HT-29 (cell line): ENCODE results near the gene LRRC53. TPM values are rescaled to one million over a fixed set of nuclear protein-coding genes. Genes with fewer than 3 reads are reported as not detected.
A peak's percentile ranks its signal among the peaks of the same experiment; 100 is the strongest.

Experiments used
- DNase-seq: peaks from one replicate; pipeline ENCODE4 v3.0.0-alpha.2; 2015; ENCODE audit warnings: low spot score
- total RNA-seq: library from RNA; depleted of rRNA; stranded (reverse); fragments of >200 nt; shearing (Covaris generic); gene quantifications from 2 replicates; pipeline ENCODE4 v1.2.3, GENCODE V29; 2014; rRNA removed

LRRC53 gene
- total RNA-seq = 0.05 TPM in 1 of 2 replicates, not detected in the other

- no peak for DNase-seq
Observed at GRCh38 chr1:74512170-74512915, at the start of gene LRRC53. Gene LRRC53 (minus strand): TSS chr1:74512611. CDS start chr1:74483349, 29,262 bp downstream.

DNA sequence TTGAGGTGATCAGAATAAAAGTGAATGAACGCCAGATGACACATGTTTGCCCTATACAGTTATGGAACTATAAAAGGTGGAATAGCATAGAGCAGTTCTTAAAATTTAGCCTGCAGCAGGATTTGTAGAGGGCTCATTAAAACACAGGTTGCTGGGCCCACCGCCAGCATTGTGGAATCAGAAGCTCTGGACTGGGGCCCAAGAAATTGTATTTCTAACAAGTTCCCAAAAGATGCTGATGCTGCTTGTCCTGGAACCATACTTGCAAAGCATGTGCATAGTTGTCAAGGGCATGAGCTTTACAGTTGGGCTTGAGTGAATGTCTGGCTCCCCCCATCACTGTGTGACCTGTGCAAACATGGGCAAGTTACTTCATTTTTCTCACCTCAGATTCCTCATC lies 37.5 kb upstream of the LRRC53 start:
- no peak for DNase-seq

DNA sequence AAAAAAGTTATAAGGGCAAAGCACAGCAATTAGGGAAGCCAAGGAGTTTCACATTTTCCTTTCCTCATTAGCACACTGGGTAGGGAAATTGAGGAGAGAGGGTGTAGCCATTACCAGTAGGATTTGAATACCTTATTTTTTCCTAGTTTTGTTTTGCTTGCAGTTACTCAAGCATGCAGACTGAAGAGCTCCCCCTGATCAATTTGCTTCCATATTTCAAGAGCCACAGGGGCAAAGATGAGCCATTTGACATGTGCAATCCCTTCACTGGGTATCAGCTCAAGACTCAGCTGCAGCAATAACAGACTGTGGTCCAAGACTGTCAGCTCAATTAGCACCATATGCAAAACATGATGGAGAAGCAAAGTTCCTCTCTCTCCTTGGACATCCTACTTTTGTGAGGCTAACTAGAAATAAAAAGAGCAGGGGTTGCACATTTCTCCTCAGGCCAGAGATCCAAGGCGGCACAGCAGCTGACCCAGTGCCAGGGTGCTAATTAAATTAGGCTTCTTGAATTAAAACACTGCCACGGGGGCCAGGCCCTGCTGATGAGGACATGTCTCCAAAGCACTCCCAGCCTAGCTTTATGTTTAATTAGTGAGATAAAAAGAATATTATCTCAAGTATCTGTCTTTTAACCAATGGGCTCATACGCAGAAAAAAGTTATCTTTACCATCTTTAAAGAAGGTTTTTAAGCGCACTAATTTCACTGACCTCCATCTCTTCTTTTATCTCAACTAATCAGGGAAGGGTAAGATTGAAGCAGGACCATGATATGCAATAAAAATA lies 36.7 kb upstream of the LRRC53 start:
- no peak for DNase-seq

- no peak for DNase-seq
Observed at GRCh38 chr1:74545821-74546220, 33.4 kb upstream of the LRRC53 start.

DNA sequence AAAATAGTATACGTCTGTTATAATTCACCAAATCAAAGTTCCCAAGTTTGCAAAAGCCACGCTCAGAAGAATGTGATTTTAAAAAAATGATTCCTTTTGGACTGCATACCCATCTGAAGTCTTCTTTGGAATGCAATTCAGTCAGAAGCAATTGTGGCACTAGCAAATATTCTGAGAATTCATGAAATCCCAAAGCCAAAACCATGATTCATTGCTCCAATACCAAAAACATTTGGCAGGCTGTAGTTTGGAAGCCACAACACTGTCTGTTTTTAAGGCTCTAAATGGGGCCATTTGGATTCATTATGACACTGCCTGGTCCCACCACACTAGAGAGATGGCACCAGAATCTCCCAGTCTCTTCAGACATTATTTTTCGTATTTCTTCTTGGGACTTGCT lies 21.8 kb upstream of the LRRC53 start:
- no peak for DNase-seq

- DNase-seq = no peak
Observed at GRCh38 chr1:74531796-74532195, 19.4 kb upstream of the LRRC53 start.

- no peak for DNase-seq
Observed at GRCh38 chr1:74530892-74531291, 18.5 kb upstream of the LRRC53 start.

DNA sequence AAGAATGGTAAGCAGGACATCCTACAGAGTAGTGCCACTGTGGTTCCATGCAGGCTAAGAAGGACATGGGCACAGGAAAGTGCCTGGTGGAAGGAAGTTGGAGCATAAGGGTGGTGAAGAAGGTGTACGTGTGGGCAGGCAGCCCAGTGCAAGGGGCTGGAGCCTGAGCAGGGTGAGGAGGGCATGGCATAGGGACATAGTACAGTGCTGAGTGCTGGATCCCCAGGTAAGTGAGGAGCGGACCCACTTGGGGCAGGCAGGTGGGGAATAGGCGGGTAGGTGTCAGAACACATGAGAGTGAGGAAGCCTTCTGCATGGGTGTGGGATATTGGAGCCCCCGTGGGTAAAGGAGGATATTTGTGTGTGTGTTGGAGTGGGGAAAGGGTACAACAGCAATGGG lies 15.7 kb upstream of the LRRC53 start:
- DNase-seq = no peak

GRCh38 chr1:74526708-74527107 lies 14.3 kb upstream of the LRRC53 start:
- DNase-seq = no peak

DNA sequence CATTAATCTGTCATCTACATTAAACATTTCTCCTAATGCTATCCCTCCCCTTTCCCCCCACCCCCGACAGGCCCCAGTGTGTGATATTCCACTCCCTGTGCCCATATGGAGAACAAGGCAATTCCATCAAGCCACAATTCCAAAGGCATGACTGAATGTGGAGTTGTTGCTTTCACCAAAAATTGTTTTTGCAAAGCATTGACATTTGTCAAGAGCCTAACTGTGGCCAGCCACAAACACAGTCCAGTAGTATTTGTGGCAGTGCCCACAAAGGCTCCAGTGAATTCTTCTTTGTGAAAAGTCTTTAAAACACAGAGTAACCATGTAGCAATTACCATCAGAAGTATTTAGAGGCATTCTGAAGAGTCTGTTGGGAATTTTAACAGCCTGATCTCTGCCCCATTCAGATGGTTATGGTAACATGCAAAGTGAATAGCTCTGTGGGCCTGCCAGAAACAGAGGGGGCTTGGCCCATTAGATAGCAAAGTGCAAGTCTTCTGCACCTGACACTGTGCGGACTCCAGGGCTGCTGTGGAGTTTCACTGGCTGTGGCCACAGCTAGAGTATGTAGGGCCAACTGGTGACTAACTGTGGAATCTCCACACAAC lies 11.6 kb upstream of the LRRC53 start:
- no peak for DNase-seq

GRCh38 chr1:74522148-74522547 lies 9.7 kb upstream of the LRRC53 start:
- no peak for DNase-seq

DNA sequence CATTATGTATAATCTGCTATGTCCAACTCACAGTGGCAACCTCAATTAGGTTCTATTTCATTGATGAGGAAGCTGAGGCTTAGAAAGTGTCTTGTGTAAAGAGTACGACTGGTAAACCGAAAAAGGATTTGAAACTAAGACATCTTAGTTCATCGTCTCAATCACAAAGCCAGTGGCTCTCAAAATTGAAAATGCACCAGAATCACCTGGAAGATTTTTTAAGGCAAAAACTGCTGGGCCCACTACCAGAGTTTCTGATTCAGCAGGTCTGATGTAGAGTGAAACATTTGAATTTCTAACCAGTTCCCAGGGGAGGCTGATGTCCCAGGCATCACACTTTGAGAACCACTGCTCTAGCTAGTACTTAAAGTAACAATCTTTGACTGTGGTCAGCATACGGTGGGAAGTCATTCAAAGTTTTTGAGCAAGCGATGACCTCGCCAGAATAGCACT lies 5.2 kb upstream of the LRRC53 start:
- DNase-seq = no peak

DNA sequence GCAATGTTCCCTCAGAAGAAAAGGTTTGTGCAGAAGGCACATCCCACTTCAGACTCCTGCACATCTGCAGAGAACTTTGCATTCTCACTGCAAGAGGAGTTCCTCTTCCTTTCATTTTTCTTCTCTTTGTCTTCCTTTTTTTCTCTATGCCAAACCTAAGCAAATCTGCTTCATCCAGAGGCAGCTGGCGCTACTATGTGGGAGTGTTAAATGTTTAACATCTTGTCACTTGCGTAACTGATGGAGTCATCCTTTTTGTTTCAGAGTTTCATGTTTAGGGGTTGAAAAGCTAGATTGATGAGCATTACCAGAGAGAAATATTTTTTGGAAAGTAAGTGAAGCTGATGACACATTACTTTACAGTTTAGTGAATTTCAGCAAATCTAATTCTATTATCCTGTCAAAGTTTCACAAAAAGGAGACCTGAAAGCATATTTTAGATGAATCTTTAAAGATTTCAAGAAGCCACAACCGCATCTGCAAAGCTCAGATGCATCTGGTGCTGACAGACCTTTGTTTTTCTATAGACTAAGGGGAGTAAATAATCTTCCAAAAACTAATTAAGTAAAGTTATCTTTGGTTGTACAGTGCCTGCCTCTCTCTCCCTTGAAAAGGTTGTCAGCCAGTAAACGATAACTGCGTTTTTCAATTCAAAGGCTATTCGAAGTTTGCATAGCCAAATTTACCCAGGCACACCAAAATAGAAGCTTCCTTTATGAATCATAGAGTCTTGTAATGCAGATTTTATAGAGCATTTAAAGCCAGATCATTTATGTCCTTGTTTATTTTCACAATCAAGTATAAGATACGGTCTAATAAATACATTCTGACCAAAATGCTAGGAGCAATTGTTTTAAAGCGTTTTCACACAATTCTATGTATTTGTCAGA lies 1.2 kb upstream of the LRRC53 start:
- DNase-seq = no peak

DNA sequence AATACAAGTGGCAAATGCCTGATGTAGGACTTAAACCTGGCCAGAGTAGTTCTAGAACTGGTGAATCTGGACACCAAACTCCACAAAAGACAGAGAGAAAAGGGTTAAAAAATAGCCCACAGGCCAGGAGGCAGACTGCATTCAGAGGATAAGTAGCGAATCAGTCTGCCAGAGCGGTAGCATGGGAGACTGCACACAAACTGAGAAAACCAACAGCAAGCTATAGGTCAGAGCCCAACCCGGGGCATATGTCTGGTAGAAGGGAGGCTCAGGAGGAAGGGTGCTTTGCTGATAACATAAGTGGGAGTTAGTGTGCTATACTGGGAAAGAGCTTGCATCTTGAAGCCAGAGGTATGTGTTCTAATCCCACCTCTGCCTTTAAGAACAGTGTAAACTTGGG lies 4.0 kb downstream of the LRRC53 start:
- DNase-seq = no peak

DNA sequence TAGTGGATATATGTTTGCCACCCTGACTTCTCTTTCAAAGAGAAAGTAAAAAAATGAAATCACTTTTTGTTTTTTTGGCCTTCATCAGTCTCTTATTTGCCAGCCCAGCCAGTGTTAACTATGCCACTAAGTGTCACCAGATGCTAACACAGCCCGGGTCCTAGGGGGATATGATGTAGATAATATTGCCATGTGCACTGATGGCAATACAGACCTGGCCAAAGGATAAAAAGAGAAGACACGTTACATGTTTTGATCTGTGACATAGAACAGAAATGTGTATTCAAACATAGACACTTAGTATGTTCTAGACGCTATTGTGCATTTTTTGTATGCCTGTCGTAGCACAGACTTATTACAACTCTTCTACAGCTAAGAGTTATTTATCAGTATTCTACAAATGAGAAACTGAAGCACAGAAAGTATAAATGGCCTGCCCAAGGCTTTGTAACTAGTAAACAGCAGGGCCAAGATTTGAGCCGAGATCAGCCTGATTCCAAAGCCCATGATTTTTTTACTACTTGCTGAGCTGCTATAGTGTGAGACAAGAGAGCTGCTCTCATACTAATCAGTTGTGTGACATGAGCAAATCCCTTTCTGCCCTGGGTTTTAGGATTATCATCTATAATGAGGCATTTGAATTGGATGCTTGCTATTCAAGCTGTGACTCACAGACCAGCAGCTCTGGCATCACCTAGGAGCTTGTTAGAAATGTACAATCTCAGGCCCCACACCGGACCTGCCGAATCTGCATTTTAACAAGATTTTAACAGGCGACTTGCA lies 6.3 kb downstream of the LRRC53 start:
- no peak for DNase-seq

DNA sequence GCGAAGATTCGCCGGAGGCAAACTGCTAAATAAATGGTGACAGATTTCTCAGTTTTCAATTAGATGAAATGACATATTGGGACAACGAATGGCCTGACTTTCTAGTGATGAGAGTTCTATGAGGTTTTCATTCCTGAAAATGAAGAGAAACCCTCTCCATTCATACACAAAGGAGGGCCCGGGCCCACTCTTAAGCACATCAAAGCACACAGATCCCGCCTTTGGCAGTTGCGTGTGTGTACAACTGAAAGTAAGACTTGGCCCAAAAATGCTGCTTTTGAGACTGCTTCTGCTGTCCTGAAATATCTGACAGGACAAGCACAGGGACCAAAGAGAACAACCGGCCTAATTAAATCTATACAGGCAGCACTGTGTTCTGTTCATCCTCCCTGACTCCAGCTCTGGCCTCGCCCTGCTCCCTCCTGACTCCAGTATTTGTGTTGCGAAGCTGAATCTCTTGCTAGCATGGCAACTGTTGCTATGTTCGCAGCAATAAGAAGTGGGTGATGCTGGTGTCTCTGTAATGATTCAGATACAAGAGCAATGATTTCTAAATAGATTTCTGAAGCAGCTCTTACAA lies 7.4 kb downstream of the LRRC53 start:
- DNase-seq = peak; percentile 11

GRCh38 chr1:74504125-74504932 lies 8.1 kb downstream of the LRRC53 start:
- peak; percentile 73 for DNase-seq

DNA sequence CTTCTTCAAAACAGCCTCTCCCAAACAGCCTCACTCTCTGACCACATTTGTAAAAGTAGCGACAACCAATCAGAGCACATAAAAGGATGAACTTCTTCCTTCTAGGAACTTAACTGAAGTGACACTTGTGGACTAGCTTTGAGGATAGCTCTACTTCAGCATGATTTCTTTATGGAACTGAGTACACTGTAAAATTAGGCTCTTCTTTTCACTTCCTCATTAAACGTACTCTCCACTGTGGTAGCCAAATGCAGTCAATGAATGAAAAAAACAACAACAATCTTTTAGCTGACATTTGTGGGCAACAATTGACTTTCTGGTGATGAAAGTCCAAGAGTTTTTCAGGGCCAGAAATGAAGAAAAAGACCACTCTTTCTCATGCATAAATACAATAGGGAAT lies 9.6 kb downstream of the LRRC53 start:
- DNase-seq = no peak

GRCh38 chr1:74502432-74502831 lies 10.0 kb downstream of the LRRC53 start:
- DNase-seq = peak; percentile 47
